A549 (cell line): ENCODE results near the gene RNF10. TPM values are rescaled to one million over a fixed set of nuclear protein-coding genes. Genes with fewer than 3 reads are reported as not detected.
A peak's percentile ranks its signal among the peaks of the same experiment; 100 is the strongest.

Source experiments
- ATAC-seq, 2 experiments: fragments of 200-7000 bp in 1 of 2; fragments of >200 bp in 1 of 2; cut with Nextera tagmentation in 1 of 2; cut with Tn5 transposase in 1 of 2; 3 replicates each; pipeline versions ENCODE4 v1.8.0 to v1.9.1; 2018 to 2020; ENCODE audit warnings: mild to moderate bottlenecking in 1 of 2, moderate library complexity in 1 of 2
- CTCF ChIA-PET: fragments of 300-600 bp; sonication (Branson Sonifier 250); formaldehyde crosslinking; extraction: SDS; loops from one replicate; lab custom pipeline; 2021; ENCODE audit warnings: antibody characterized with exemption, inconsistent platforms; lab: Yijun Ruan, JAX
- POLR2A ChIA-PET: fragments of 350-600 bp; formaldehyde crosslinking; extraction: SDS; loops from one replicate; lab custom pipeline; 2021; ENCODE audit warnings: antibody characterized with exemption, inconsistent platforms; lab: Yijun Ruan, JAX
- DNase-seq, 2 experiments: peaks; one replicate each; pipeline versions ENCODE4 v3.0.0 to v3.0.0-alpha.2; 2011 to 2016; ENCODE audit warnings: low read depth in 1 of 2, low spot score in 1 of 2
- FAIRE-seq: peaks from 2 replicates; lab custom pipeline; 2011; peaks lifted over from hg19 to GRCh38; lab: Jason Lieb, UNC
- H3K27ac ChIP-seq, 2 experiments: fragments of >200 bp; sonication (Bioruptor Twin); formaldehyde crosslinking; 3 replicates each; pipeline ENCODE4 v1.5.1; 2016 to 2017
- H3K4me1 ChIP-seq: fragments of >200 bp; sonication (Bioruptor Twin); formaldehyde crosslinking; 3 replicates; pipeline ENCODE4 v1.6.1; 2016
- H3K4me2 ChIP-seq: fragments of >200 bp; sonication (Bioruptor Twin); formaldehyde crosslinking; 3 replicates; pipeline ENCODE4 v1.6.1; 2016
- H3K4me3 ChIP-seq: fragments of >200 bp; sonication (Bioruptor Twin); formaldehyde crosslinking; 3 replicates; pipeline ENCODE4 v1.5.1; 2016
- H3K9me3 ChIP-seq: fragments of >200 bp; sonication (Bioruptor Twin); formaldehyde crosslinking; 3 replicates; pipeline ENCODE4 v1.6.1; 2016
- CBX8 ChIP-seq: fragments of 200-600 bp; sonication (generic); IDR thresholded peaks from 2 replicates; pipeline ENCODE4 v1.6.1; 2016
- CEBPB ChIP-seq, 2 experiments: fragments of >200 bp in 1 of 2; sonication (Bioruptor Twin) in 1 of 2; formaldehyde crosslinking in 1 of 2; IDR thresholded peaks; 2 replicates each; pipeline ENCODE4 v1.6.1; 2012 to 2016
- EHF ChIP-seq: fragments of 250-450 bp; sonication (Bioruptor Pico); IDR thresholded peaks from 2 replicates; pipeline ENCODE4 v1.5.0; 2020; ENCODE audit warnings: mild to moderate bottlenecking
- EP300 ChIP-seq, 2 experiments: fragments of >200 bp; sonication (Bioruptor Twin); formaldehyde crosslinking; IDR thresholded peaks; 2 replicates in 1 of 2; 3 replicates in 1 of 2; pipeline ENCODE4 v1.6.1; 2016 to 2017
- FOSL2 ChIP-seq, 2 experiments: fragments of 450-650 bp in 1 of 2; fragments of >200 bp in 1 of 2; sonication (Bioruptor Twin) in 1 of 2; formaldehyde crosslinking; IDR thresholded peaks; 2 replicates each; pipeline versions ENCODE4 v1.5.0 to v1.6.1; 2016 to 2020; ENCODE audit warnings: mild to moderate bottlenecking in 1 of 2, moderate library complexity in 1 of 2
- HMGXB4 ChIP-seq: fragments of 250-450 bp; sonication (Bioruptor Pico); IDR thresholded peaks from 2 replicates; pipeline ENCODE4 v1.5.0; 2021; ENCODE audit warnings: mild to moderate bottlenecking, moderate library complexity, borderline replicate concordance
- HOXA7 ChIP-seq: fragments of 250-450 bp; sonication (Bioruptor Pico); IDR thresholded peaks from 2 replicates; pipeline ENCODE4 v1.5.0; 2020; ENCODE audit warnings: mild to moderate bottlenecking, moderate library complexity
- JUN ChIP-seq, 2 experiments: fragments of >200 bp; sonication (Bioruptor Twin); formaldehyde crosslinking; IDR thresholded peaks; 2 replicates in 1 of 2; 3 replicates in 1 of 2; pipeline ENCODE4 v1.6.1; 2016 to 2017
- JUNB ChIP-seq: fragments of >200 bp; sonication (Bioruptor Twin); formaldehyde crosslinking; IDR thresholded peaks from 2 replicates; pipeline ENCODE4 v1.6.1; 2016
- KDM1A ChIP-seq: fragments of 200-600 bp; sonication (generic); IDR thresholded peaks from 2 replicates; pipeline ENCODE4 v1.6.1; 2016; ENCODE audit warnings: low read depth, mild to moderate bottlenecking
- KDM5A ChIP-seq: fragments of 200-600 bp; sonication (generic); IDR thresholded peaks from 2 replicates; pipeline ENCODE4 v1.6.1; 2016; ENCODE audit warnings: antibody characterized with exemption, mild to moderate bottlenecking
- MAFK ChIP-seq: fragments of 450-650 bp; IDR thresholded peaks from 2 replicates; pipeline ENCODE4 v1.6.1; 2014; ENCODE audit not compliant: partially characterized antibody
- MAZ ChIP-seq: fragments of 150-350 bp; IDR thresholded peaks from 2 replicates; pipeline ENCODE4 v1.6.1; 2014; ENCODE audit warnings: antibody characterized with exemption, low read depth, low read length, borderline replicate concordance
- MYC ChIP-seq: IDR thresholded peaks from 2 replicates; pipeline ENCODE4 v1.6.1; 2012; ENCODE audit warnings: mild to moderate bottlenecking, inconsistent platforms, low read length, improper control_type of control experiment, borderline replicate concordance
- NFE2L2 ChIP-seq: fragments of 150-350 bp; conservative IDR thresholded peaks from 2 replicates; pipeline ENCODE4 v1.6.1; 2014; ENCODE audit warnings: low read length
- NR3C1 ChIP-seq: fragments of >200 bp; sonication (Bioruptor Twin); formaldehyde crosslinking; IDR thresholded peaks from 3 replicates; pipeline ENCODE4 v1.6.1; 2017
- POLR2A ChIP-seq: IDR thresholded peaks from 2 replicates; pipeline ENCODE4 v1.6.1; 2012; ENCODE audit warnings: mild to moderate bottlenecking, low read length
- POLR2AphosphoS2 ChIP-seq: conservative IDR thresholded peaks from 2 replicates; pipeline ENCODE4 v1.6.1; 2012; ENCODE audit warnings: low read length, improper control_type of control experiment, inconsistent platforms
- RAD21 ChIP-seq, 2 experiments: fragments of >200 bp in 1 of 2; sonication (Bioruptor Twin) in 1 of 2; formaldehyde crosslinking in 1 of 2; IDR thresholded peaks in 1 of 2; conservative IDR thresholded peaks in 1 of 2; 2 replicates in 1 of 2; 3 replicates in 1 of 2; pipeline ENCODE4 v1.6.1; 2012 to 2018; ENCODE audit warnings: inconsistent platforms in 1 of 2
- RARB ChIP-seq: fragments of 250-450 bp; sonication (Bioruptor Pico); IDR thresholded peaks from 2 replicates; pipeline ENCODE4 v1.8.0; 2021; ENCODE audit warnings: mild to moderate bottlenecking, moderate library complexity
- USF2 ChIP-seq: fragments of 450-650 bp; IDR thresholded peaks from 2 replicates; pipeline ENCODE4 v1.6.1; 2014; ENCODE audit warnings: antibody characterized with exemption
- ZFP36 ChIP-seq: fragments of 450-650 bp; IDR thresholded peaks from 2 replicates; pipeline ENCODE4 v1.6.1; 2014; ENCODE audit warnings: borderline replicate concordance; ENCODE audit not compliant: partially characterized antibody
- ZSCAN20 ChIP-seq: fragments of 250-450 bp; sonication (Bioruptor Pico); IDR thresholded peaks from 2 replicates; pipeline ENCODE4 v1.8.0; 2022; ENCODE audit warnings: mild to moderate bottlenecking, moderate library complexity
- WGBS: methylation state at CpG from one replicate; pipeline ENCODE4 v1.1.6; 2017; ENCODE audit errors: missing lambda C conversion rate; 5-methylcytosine and 5-hydroxymethylcytosine counted together
- polyA plus RNA-seq, 4 experiments: library from polyadenylated mRNA; depleted of rRNA in 3 of 4; stranded (reverse); fragments of >200 nt; fragmentation: RNase III in 1 of 4; extraction: RNeasy Plus Mini Kit Qiagen cat#74134 plus additional on column Dnase treatment in 1 of 4; gene quantifications; 2 replicates in 3 of 4; 3 replicates in 1 of 4; pipeline ENCODE4 v1.2.3, GENCODE V29; 2011 to 2017

RNF10 gene
- polyA plus RNA-seq, 2 of the 4 experiments (the other 2 are of a cell fraction) = 87.0 to 118 TPM

- 53% methylated on average over 1 of the region's 1 CpG for WGBS
- ATAC-seq (no peak), DNase-seq (peak in 1 of 2 experiments; percentile 23), FAIRE-seq (no peak)
- POLR2A ChIA-PET = interaction anchor here (1.3 kb wide), 1 partner anchor 10 kb away, joined by 5 read pairs; the partner anchor contains the start of gene COQ5
- Histone ChIP-seq H3K27ac (no peak overlapping the region; a peak in 1 of 6 replicates), H3K4me3 (no peak overlapping the region), H3K4me1 (peaks cover 42% of the 10 kb centered on the region), H3K4me2 (peak overlapping the region; percentile 98; the same call in 2 of the 3 replicates), H3K9me3 (no peaks in the 10 kb centered on the region)
- TF ChIP-seq MAFK (peak; percentile 53), NR3C1 (no peak)
- CTCF ChIA-PET = interaction anchor here (0.9 to 1.2 kb wide), 2 partner anchors 12 to 23 kb away, joined by 3 to 4 read pairs; no protein-coding TSS in a partner anchor
Measured at GRCh38 chr12:120539303-120539702, 5.1 kb downstream of the RNF10 start.

- no peak overlapping the region for H3K4me3 ChIP-seq
- no peak for TF ChIP-seq USF2
- no peak for TF ChIP-seq CBX8
- DNase-seq (no peak), FAIRE-seq (no peak), ATAC-seq (no peak)
- no peaks in the 10 kb centered on the region for H3K9me3 ChIP-seq
- no peak overlapping the region for H3K4me2 ChIP-seq
- no peak overlapping the region for H3K27ac ChIP-seq
- CTCF ChIA-PET = no interaction called here
- H3K4me1 ChIP-seq = peaks cover 41% of the 10 kb centered on the region
- 77% methylated on average over 3 of the region's 3 CpGs for WGBS
- POLR2A ChIA-PET = no interaction called here
Measured at GRCh38 chr12:120540445-120540844, 6.3 kb downstream of the RNF10 start.

- Histone ChIP-seq H3K4me2 (no peak overlapping the region), H3K4me3 (no peak overlapping the region), H3K27ac (no peak overlapping the region), H3K4me1 (peaks cover 28% of the 10 kb centered on the region), H3K9me3 (no peaks in the 10 kb centered on the region)
- FAIRE-seq = no peak
- 98% methylated on average over 5 of the region's 5 CpGs for WGBS
- DNase-seq = no peak
- no peak for ATAC-seq
- CTCF ChIA-PET = no interaction called here
- POLR2A ChIA-PET = no interaction called here
- TF ChIP-seq HMGXB4 (CRISPR knock-in tag) = no peak
- no peak for TF ChIP-seq RAD21 (conservative IDR thresholded peaks at IDR 0.05 in 1 of 2, IDR thresholded peaks at IDR 0.05 in 1 of 2)
- no peak for TF ChIP-seq JUNB
- no peak for TF ChIP-seq POLR2AphosphoS2
- TF ChIP-seq MYC = no peak
- TF ChIP-seq ZFP36 = no peak
- no peak for TF ChIP-seq EHF
- no peak for TF ChIP-seq POLR2A
- no peak for TF ChIP-seq CEBPB (IDR thresholded peaks at IDR 0.05)
- no peak for TF ChIP-seq JUN (IDR thresholded peaks at IDR 0.05)
- TF ChIP-seq ZSCAN20 (CRISPR knock-in tag) = no peak
- TF ChIP-seq HOXA7 (CRISPR knock-in tag) = no peak
- TF ChIP-seq EP300 (IDR thresholded peaks at IDR 0.05) = no peak
- no peak for TF ChIP-seq RARB (CRISPR knock-in tag)
- TF ChIP-seq KDM5A = no peak
- TF ChIP-seq NFE2L2 = no peak
- TF ChIP-seq MAZ = no peak
- no peak for TF ChIP-seq KDM1A
- no peak for TF ChIP-seq FOSL2 (IDR thresholded peaks at IDR 0.05)
- no peak for TF ChIP-seq FOSL2 (CRISPR knock-in tag; IDR thresholded peaks at IDR 0.05)
Measured at GRCh38 chr12:120542166-120542565, 8.0 kb downstream of the RNF10 start.
